Skin epidermis (tissue), 12 donors: ENCODE results near the gene TRABD2A.

Source experiments
- H3K27ac ChIP-seq, 21 experiments: fragments of 200-600 bp; sonication (generic) in 11 of 21; one replicate each; pipeline ENCODE4 v1.5.0; 2020; ENCODE audit warnings: mild to moderate bottlenecking in 3 of 21, inconsistent platforms in 2 of 21, moderate library complexity in 2 of 21
- H3K4me3 ChIP-seq, 7 experiments: fragments of 200-600 bp; sonication (generic) in 2 of 7; one replicate each; pipeline ENCODE4 v1.5.0; 2020; ENCODE audit warnings: inconsistent platforms in 2 of 7, mild to moderate bottlenecking in 2 of 7, moderate library complexity in 1 of 7

The TRABD2A gene

DNA sequence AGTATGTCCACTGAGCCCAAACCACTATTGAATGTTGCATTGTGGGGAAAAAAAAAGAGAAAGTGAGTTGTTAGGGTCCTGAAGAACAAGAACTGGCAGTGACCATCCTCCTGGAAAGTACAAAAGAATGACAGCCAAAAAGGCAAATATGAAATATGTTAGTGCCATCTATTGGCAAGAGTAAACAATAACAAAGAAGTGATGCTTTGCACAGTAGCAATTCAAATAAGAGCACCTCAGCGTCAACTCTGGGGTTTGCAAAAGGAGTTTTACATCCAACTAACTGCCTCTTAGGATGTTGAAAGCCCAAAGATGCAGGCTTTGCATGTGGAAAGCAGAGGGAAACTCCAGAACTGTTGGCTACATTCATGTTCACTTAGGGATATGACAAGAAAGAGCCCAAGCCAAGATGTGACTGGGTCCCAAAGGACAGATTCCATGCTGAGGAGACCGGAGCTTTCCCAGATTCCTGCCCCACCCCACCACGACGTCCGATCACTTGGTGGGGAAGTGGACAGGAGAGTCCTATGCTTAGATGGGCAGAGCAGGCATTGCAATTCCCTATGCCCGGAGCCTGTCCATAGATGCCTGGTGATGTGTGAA, 15.6 kb downstream of the TRABD2A start:
- Histone ChIP-seq H3K27ac (peak overlapping the region in 4 of 21 experiments; percentile 31 to 56 (median 43)), H3K4me3 (no peak overlapping the region)

DNA sequence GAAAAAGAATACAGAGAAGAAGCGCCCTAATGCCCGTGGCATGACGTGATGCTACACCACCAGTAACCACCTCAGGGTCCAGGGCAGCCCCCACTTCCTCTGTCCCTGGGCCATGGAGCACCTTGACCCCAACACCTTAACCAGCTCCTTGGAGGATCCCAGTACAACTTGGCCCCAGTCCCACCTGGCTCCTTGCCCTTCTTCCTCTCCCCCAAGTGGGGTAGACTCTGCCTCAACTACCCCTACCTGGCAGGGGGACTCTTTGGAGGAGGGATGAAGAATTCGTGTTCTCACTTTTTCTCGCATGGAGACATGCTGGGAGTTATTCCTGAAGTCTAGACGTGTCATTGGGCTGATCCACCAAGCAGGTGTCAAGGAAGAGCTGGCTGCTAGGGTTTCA, 18.9 kb downstream of the TRABD2A start:
- H3K27ac ChIP-seq = no peak overlapping the region
- no peak overlapping the region for H3K4me3 ChIP-seq

DNA sequence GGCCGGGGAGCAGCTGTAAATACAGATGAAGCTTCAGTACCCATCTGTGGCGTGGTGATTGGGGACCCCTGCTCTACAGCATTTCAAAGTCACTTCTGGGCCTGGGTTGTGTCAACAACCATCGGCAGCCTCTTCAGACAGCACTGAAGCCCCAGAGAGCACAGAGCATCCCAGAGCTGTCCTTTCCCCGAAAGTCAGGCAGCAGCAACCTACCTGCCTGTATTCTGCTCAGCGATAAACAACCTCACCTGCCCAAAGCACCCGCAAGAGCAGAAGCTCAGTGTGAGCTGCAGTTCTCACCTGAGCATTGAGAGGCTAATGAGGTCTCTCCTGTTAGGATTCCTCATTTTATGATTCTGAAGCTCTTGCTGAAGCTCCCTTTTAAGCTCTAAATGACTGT, 19.3 kb downstream of the TRABD2A start:
- H3K4me3 ChIP-seq = no peak overlapping the region
- no peak overlapping the region for H3K27ac ChIP-seq

DNA sequence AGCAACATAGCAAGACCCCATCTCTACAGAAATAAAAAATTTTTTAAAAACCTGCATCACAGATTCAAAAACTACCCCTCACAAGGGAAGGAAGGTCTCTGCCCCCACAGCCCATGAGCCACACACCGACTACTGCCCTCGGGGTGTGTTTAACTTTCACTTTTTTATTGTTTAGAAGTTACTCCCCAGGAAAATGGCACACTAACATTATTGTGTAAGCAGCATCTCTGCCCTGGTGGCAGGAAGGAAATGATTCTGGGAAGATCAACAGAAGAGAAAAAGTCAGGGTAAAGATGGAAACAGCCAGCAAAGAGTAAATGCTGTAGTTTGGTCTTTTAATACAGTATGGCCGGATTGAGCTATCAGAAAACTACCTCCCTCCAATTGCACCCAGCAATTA, 21.9 kb downstream of the TRABD2A start:
- Histone ChIP-seq H3K27ac (peak overlapping the region in 1 of 21 experiments; percentile 45), H3K4me3 (no peak overlapping the region)

DNA sequence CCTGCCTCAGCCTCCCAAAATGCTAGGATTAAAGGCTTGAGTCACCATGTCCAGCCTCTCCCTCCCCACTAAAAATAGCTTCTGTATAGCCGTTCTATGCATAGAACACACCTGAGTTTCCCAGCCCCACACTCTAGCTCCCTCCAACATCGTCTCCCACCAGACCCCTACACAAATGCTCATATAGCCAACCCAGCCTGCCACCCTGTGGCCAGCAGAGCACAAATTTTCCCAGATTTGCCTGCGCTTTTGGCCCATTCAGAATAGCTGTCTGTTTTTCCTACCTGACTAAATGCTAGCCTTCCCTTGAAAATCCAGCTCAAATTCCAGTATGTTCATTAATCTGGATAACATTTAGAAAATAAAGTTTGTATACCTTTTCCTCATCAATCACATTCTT, 22.8 kb downstream of the TRABD2A start:
- Histone ChIP-seq H3K27ac (peak overlapping the region in 1 of 21 experiments; percentile 14), H3K4me3 (no peak overlapping the region)

DNA sequence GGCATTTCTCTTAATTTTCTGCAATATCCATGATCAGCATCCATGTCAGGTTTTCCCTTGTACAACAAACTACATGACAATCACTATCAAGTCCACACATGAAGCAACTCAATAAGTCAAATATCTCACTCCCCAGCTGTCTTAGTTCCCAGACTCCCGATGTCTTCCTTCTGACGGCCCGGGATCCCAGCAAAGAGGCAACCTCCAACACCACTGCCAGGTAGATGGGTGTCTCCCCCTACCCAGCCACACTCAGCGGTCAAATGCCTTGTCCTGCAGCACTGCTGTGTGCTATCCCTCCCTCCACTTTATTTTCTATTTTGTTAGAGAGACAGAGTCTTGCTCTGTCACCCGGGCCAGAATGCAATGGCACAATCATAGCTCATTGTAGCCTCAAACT, 23.3 kb downstream of the TRABD2A start:
- no peak overlapping the region for H3K4me3 ChIP-seq
- peak overlapping the region in 1 of 21 experiments; percentile 5 for H3K27ac ChIP-seq

DNA sequence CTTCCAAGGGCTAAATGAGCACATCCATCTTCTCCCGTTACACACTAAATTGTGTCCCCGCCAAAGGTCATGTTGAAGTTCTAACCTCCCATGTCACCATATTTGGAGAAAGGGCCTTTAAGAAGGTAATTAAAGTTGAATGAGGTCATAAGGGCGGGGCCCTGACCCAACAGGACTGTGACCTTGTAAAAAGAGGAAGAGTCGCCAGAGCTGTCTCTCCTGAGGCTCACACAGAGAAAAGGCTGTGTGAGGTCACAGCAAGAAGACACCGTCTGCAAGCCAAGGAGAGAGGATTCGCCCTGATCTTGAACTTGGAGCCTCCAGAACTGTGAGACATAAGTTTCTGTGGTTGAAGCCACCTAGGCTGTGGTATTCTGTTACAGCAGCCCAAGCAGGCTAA, 24.1 kb downstream of the TRABD2A start:
- H3K4me3 ChIP-seq = no peak overlapping the region
- H3K27ac ChIP-seq = peak overlapping the region in 3 of 21 experiments; percentile 5 to 60 (median 7)

DNA sequence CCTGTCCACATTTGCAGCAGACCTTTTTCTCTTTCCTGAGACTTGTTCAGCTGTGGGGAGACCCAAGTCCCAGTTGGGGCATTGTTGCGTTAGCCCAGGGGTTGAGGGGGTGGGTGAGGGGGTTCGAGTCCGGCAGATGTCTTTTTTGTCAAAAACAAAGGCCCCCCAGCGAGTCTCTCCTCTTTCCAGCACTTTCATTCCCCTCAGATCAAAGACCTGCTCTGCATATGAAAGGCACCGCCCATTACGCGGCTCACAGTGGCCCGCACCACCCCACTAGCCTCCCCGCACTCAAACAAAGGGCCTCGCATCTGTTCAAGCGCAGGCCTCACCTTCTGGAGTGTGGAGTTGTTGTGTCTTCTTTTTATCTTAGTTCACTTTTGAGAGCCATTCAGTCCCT, 25.2 kb downstream of the TRABD2A start:
- H3K4me3 ChIP-seq = no peak overlapping the region
- peak overlapping the region in 2 of 21 experiments; percentile 27 to 50 for H3K27ac ChIP-seq

DNA sequence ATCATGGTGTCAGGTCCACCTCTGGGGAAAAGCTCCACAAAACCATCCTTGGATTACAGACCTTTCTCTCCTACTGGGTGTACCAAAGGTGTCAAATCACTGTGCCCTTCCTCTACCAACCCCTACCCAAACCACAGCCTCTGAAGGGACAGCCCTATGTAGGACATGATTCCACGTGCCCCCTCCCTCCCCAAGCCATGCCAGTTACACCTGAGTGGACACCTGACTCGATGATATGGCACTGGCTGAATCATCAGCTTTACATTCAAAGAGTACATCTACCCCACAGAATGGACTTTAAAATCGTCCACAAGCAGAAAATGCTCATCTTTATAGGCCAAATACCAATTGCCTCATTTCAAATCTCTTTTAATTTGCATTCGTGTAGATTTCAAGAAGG, 26.0 kb downstream of the TRABD2A start:
- no peak overlapping the region for H3K4me3 ChIP-seq
- peak overlapping the region in 3 of 21 experiments; percentile 27 to 50 (median 39) for H3K27ac ChIP-seq

DNA sequence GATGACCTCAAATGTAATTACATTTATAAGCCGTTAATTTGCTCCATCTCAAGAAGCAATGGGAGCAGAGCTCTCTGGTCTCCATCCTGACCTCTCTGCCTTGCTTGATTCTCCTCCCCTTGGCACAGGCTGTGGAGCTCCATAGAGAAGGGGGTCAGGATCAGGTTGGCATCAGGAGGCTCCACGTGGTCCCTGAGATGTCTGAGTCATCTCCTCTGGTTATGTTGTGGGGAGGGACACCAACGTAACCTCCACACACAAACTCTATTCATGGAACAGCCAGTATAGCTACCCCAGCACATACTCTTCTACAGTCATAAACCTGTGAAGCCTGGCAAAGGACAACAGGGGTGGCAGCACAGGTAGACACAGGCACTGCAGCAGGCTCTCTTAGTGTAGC, 29.0 kb downstream of the TRABD2A start:
- Histone ChIP-seq H3K4me3 (no peak overlapping the region), H3K27ac (no peak overlapping the region)

DNA sequence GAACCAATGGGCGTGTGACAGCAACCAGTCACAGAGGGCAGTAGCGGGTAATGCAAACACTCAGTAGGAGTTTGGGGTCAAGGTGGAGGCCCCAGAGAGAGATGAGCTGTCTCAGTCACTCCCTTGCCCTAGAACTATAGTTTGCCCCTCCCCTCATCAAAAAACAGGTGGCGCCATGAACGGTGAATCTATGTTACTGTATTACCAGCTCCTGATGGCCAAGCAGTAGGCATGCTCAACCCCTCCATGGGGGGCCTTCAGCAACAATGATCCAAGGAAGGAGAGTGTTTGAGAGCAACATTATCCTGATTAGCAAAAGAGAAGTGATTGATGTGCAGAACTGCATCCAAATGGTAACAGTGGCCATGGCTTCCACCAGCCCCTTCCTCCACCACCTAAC, 30.4 kb downstream of the TRABD2A start:
- no peak overlapping the region for H3K4me3 ChIP-seq
- peak overlapping the region in 2 of 21 experiments; percentile 79 to 97 for H3K27ac ChIP-seq

DNA sequence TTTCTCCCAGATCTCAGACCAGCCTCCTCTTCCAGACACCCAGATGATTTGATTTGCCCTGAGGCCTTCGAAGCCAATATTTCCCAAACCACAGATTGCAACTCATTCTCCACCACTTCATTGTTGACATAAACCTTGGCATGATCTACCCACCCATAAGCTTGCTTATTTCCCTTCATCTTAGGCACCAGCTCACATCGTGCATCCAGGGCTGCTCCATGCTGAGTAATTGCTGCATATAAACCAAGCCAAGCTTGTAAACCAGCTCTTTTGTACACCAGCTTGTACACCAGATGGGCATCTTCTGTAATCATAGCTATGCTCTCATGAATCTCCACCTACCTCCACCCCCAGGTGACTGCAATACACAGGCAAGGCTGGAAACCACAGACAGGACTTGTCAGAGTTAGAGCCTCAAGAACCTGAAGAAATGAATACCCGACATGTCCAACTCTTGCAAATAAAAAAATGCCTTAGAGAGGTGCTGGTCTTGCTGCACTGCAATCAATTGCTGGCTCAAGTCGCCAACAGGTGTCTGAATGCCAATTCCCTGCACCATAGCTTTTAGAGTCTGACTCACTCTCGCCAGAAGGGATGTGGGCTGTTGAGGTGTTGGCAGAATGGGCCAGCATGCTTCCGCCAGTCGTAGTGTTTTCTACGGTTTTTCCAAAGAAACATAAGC, 31.5 kb downstream of the TRABD2A start:
- Histone ChIP-seq H3K27ac (peak overlapping the region in 6 of 21 experiments; percentile 37 to 97 (median 67)), H3K4me3 (peak overlapping the region in 1 of 7 experiments; percentile 15)

DNA sequence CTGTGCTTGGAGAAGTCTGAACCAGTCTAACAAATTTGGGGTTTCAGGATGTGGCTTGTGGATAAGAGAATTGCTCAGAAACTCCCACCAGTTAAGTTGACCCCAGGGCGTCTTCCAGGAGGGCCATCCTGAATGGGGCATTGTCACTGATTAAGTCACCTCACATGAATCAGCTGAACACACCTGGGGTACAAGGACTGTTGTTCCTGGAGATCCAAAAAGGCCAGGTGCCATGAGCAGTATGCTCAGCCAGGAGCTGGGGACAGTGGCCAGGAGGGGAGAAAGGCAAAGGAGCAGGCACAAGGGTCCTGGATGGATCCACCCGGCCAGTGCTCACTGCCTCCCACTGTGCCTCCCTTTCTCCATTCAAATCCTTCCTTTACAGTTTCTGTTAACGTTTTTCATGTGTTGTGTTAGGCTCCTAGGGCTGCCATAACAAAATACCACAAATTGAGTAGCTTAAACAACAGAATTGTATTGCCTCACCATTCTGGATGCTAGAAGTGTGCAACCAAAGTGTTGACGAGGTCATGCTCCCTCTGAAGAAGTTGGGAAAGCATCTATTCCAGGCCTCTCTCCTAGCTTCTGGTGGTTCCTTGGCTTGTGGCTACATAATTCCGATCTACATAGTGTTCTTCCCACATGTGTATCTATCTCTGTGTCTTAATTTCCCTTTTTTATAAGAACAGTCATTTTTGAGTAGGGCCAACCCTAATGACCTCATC, 33.4 kb downstream of the TRABD2A start:
- Histone ChIP-seq H3K4me3 (no peak overlapping the region), H3K27ac (peak overlapping the region in 16 of 21 experiments; percentile 38 to 97 (median 78))

DNA sequence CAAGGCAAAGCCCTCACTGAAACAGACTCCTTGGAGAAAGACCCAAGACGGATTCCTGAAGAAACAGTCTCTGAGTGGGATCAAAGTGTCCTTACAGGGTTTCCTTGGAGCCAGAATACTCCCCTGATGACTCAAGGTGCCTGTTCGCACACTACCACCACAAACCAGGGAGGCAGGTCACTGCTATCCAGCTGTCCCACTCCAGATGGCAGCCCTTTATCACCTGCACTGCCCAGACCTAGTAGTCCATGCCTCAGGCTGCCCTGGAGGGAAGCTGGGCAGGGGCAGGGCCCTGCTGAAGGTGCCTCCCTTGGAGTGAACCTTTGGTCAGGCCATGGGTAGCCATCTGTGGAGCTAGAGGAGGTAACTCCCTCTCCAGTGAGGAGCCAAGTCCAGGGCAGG, 34.1 kb downstream of the TRABD2A start:
- Histone ChIP-seq H3K27ac (peak overlapping the region in 19 of 21 experiments; percentile 25 to 97 (median 75)), H3K4me3 (no peak overlapping the region)

DNA sequence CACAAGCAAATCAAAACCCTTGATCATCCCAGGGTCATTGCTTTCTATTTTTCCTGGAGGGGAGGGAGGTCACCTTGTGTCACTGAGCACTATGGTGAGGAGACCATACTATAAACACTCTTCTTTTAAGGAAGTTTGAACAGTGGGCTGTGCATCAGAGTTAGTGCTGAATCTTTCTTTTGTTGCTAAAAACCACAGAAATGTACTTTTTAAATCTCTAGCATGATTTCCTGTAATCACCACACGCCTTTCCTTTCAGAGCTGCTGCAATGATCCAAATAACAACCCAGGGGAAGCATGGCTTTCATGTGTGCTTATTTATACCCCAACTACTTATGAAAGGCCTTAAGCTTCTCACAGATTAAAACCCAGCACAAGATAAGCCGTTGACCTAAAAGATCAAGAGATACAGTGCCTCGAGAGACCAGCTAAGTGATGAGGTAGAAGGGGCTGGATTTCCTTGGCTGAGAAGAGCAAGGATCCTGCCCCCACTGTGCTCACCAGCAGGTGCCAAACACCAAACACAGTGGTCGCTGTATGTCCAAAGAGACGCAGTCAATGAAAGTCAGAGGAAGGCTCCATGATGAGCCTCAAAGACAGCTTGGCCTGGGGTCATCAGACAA, 34.7 kb downstream of the TRABD2A start:
- peak overlapping the region in 19 of 21 experiments; percentile 25 to 97 (median 75) for H3K27ac ChIP-seq

DNA sequence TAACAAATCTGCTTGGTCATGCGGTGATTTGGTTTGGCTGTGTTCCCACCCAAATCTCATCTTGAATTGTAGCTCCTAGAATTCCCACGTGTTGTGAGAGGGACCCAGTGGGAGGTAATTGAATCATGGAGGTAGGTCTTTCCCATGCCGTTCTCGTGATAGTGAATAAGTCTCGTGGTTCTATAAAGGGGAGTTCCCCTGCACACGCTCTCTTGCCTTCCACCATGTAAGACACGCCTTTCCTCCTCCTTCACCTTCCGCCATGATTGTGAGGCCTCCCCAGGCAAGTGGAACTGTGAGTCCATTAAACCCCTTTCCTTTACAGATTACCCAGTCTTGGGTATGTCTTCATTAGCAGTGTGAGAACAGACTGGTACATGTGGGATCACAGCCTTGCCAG, 36.7 kb downstream of the TRABD2A start:
- peak overlapping the region in 5 of 21 experiments; percentile 85 to 97 (median 95) for H3K27ac ChIP-seq
- H3K4me3 ChIP-seq = no peak overlapping the region

More for the DNA sequence above, 34.7 kb downstream of the TRABD2A start:
- no peak overlapping the region for H3K4me3 ChIP-seq

DNA sequence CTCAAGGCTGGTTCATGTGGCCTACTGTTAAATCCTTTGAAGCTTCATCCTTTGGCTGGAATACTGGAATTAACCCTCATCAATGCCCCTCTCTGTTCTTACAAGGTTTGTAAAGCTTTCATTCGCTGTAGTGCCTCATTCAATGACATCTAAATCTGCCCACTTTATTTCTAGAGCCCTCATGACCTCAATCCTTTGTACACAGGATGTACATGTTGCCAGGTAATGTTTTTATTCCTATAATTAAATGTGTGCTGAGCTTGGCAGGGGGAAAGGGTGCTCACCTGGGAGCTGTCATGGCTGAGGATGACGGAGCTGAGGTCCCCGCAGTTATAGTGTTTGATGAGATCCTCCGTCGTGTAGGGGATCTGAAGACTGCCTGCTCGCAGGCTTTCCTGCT, 39.3 kb downstream of the TRABD2A start:
- Histone ChIP-seq H3K4me3 (no peak overlapping the region), H3K27ac (peak overlapping the region in 4 of 21 experiments; percentile 21 to 97 (median 75))

DNA sequence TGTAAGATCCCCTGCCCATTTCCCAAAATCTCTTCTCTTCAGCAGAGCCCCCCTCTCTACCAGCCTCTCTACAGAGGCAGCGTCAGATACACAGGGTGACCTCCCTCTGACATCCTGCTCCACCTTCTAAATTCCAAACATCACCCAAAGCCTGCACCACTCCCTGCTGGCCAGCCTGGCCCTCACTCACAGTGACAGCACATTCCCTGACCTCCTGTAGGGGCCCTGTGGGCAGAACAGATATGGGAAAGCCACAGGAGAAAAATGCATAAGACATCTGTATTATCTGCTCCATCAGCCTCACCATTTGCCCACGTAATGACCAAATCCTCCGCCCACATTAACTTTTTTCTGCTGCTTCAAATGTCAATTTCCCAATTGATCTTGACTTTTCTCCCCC, 40.6 kb downstream of the TRABD2A start:
- no peak overlapping the region for H3K4me3 ChIP-seq
- peak overlapping the region in 7 of 21 experiments; percentile 7 to 97 (median 56) for H3K27ac ChIP-seq

DNA sequence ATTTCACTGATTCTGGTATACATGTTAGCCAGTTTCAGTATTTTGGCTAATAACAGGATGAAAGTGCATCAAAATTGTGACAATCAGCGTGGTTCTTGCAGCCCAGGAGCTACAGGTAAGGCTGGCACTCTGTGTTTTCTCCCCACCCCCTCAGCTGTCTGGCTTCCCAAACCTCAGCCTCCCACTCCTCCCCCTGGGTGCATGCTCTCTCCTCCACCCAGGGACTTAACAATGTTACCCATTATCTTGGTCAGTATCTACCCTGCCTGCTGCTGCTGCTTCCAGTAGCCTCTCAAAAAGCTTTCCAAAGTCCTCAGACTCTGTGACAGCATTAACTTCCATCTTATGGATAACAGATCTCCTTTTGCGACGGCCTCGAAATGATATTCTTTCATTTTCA, 41.0 kb downstream of the TRABD2A start:
- H3K27ac ChIP-seq = peak overlapping the region in 6 of 21 experiments; percentile 7 to 97 (median 60)

More for the DNA sequence above, 41.0 kb downstream of the TRABD2A start:
- no peak overlapping the region for H3K4me3 ChIP-seq
